HL-60 (cell line): Measurements from ENCODE around the gene DOP1B.

Source experiments
- POLR2AphosphoS5 ChIP-seq: IDR thresholded peaks from 2 replicates; pipeline ENCODE4 v1.6.1; 2012; ENCODE audit warnings: low read depth
- TF ChIP-seq, protein P1 (sequence below): IDR thresholded peaks from one replicate; pipeline ENCODE4 v1.5.1; 2011; ENCODE audit warnings: low read length, control low read depth, inconsistent platforms; ENCODE audit not compliant: insufficient read depth
- TF ChIP-seq, protein P2 (sequence below): IDR thresholded peaks from 2 replicates; pipeline ENCODE4 v1.6.1; 2012; ENCODE audit warnings: low read depth; ENCODE audit not compliant: insufficient replicate concordance

- TF ChIP-seq, protein P1, sequence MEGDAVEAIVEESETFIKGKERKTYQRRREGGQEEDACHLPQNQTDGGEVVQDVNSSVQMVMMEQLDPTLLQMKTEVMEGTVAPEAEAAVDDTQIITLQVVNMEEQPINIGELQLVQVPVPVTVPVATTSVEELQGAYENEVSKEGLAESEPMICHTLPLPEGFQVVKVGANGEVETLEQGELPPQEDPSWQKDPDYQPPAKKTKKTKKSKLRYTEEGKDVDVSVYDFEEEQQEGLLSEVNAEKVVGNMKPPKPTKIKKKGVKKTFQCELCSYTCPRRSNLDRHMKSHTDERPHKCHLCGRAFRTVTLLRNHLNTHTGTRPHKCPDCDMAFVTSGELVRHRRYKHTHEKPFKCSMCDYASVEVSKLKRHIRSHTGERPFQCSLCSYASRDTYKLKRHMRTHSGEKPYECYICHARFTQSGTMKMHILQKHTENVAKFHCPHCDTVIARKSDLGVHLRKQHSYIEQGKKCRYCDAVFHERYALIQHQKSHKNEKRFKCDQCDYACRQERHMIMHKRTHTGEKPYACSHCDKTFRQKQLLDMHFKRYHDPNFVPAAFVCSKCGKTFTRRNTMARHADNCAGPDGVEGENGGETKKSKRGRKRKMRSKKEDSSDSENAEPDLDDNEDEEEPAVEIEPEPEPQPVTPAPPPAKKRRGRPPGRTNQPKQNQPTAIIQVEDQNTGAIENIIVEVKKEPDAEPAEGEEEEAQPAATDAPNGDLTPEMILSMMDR: no peak
- TF ChIP-seq, protein P2, sequence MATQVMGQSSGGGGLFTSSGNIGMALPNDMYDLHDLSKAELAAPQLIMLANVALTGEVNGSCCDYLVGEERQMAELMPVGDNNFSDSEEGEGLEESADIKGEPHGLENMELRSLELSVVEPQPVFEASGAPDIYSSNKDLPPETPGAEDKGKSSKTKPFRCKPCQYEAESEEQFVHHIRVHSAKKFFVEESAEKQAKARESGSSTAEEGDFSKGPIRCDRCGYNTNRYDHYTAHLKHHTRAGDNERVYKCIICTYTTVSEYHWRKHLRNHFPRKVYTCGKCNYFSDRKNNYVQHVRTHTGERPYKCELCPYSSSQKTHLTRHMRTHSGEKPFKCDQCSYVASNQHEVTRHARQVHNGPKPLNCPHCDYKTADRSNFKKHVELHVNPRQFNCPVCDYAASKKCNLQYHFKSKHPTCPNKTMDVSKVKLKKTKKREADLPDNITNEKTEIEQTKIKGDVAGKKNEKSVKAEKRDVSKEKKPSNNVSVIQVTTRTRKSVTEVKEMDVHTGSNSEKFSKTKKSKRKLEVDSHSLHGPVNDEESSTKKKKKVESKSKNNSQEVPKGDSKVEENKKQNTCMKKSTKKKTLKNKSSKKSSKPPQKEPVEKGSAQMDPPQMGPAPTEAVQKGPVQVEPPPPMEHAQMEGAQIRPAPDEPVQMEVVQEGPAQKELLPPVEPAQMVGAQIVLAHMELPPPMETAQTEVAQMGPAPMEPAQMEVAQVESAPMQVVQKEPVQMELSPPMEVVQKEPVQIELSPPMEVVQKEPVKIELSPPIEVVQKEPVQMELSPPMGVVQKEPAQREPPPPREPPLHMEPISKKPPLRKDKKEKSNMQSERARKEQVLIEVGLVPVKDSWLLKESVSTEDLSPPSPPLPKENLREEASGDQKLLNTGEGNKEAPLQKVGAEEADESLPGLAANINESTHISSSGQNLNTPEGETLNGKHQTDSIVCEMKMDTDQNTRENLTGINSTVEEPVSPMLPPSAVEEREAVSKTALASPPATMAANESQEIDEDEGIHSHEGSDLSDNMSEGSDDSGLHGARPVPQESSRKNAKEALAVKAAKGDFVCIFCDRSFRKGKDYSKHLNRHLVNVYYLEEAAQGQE: no peak
- TF ChIP-seq POLR2AphosphoS5: peak; percentile 55
Measured at GRCh38 chr21:36156815-36157670, at the start of gene DOP1B.
